HG02571 (cell line): ENCODE results near the gene RPGRIP1L.

Experiments used
- ATAC-seq: cut with Tn5 transposase; IDR thresholded peaks from one replicate; pipeline ENCODE4 v1.9.1; 2021; ENCODE audit warnings: mild to moderate bottlenecking, moderate library complexity; ENCODE audit not compliant: unreplicated experiment

Gene RPGRIP1L

GRCh38 chr16:53608094-53608493 lies 95.6 kb downstream of the RPGRIP1L start:
- no peak for ATAC-seq

GRCh38 chr16:53605831-53606400 lies 97.7 kb downstream of the RPGRIP1L start:
- no peak for ATAC-seq

- no peak for ATAC-seq
Measured at GRCh38 chr16:53605356-53605755, 98.3 kb downstream of the RPGRIP1L start.

GRCh38 chr16:53601961-53602360 lies 101.7 kb downstream of the RPGRIP1L start:
- ATAC-seq, result no peak

GRCh38 chr16:53600616-53601015 lies 103.0 kb downstream of the RPGRIP1L start:
- ATAC-seq, result no peak

- ATAC-seq, result no peak
Measured at GRCh38 chr16:53600126-53600525, 103.5 kb downstream of the RPGRIP1L start.

GRCh38 chr16:53599548-53599947 lies 104.1 kb downstream of the RPGRIP1L start:
- no peak for ATAC-seq

- ATAC-seq, result no peak
Measured at GRCh38 chr16:53598511-53599275, 105.0 kb downstream of the RPGRIP1L start.

GRCh38 chr16:53597776-53598175 lies 105.9 kb downstream of the RPGRIP1L start:
- ATAC-seq, result no peak

GRCh38 chr16:53588081-53588648 lies 115.5 kb downstream of the RPGRIP1L start:
- ATAC-seq, result no peak

GRCh38 chr16:53583401-53583800 lies 120.3 kb downstream of the RPGRIP1L start:
- ATAC-seq, result no peak

- ATAC-seq, result no peak
Measured at GRCh38 chr16:53581784-53582183, 121.9 kb downstream of the RPGRIP1L start.

GRCh38 chr16:53580038-53580802 lies 123.4 kb downstream of the RPGRIP1L start:
- no peak for ATAC-seq

GRCh38 chr16:53576904-53577303 lies 126.8 kb downstream of the RPGRIP1L start:
- no peak for ATAC-seq

- no peak for ATAC-seq
Measured at GRCh38 chr16:53576210-53576609, 127.4 kb downstream of the RPGRIP1L start.

GRCh38 chr16:53571763-53572162 lies 131.9 kb downstream of the RPGRIP1L start:
- ATAC-seq, result no peak

GRCh38 chr16:53566552-53567245 lies 137.0 kb downstream of the RPGRIP1L start:
- no peak for ATAC-seq

GRCh38 chr16:53565296-53565863 lies 138.3 kb downstream of the RPGRIP1L start:
- no peak for ATAC-seq

GRCh38 chr16:53563426-53563825 lies 140.2 kb downstream of the RPGRIP1L start:
- no peak for ATAC-seq

GRCh38 chr16:53561101-53561888 lies 142.4 kb downstream of the RPGRIP1L start:
- ATAC-seq, result no peak
